Measurements from ENCODE around the gene PCDHGB4. TPM values are rescaled to one million over a fixed set of nuclear protein-coding genes. Genes with fewer than 3 reads are reported as not detected.

The PCDHGB4 gene
- total and polyA plus RNA-seq, 10 of the 15 experiments (the other 5 are each of a cell fraction or from before 2014, with no cell fraction given), result 0.02 to 0.20 (median 0.04) TPM; not detected in 4

DNA sequence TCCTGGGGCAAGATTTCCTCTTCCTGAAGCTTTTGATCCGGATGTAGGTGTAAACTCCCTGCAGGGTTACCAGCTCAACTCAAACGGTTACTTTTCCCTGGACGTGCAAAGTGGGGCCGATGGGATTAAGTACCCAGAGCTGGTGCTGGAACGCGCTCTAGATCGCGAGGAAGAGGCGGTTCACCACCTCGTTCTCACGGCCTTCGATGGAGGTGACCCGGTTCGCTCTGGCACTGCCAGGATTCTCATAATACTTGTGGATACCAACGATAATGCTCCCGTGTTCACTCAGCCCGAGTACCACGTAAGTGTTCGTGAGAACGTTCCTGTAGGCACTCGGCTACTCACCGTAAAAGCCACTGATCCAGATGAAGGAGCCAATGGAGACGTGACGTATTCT lies 31.9 kb upstream of the PCDHGB4 start:
- RAD21 ChIA-PET (ENCODE audit: unreplicated experiment), result interaction anchor here (1.4 kb wide), 1 partner anchor 58 kb away, joined by 5 read pairs; the partner anchor contains the start of gene PCDHGA10
- Histone ChIP-seq H3K27ac (ENCODE audit: control insufficient read depth, insufficient read depth) (no peak overlapping the region), H3K4me1 (ENCODE audit: control insufficient read depth, insufficient read depth, low read length) (no peaks in the 10 kb centered on the region), H3K9ac (ENCODE audit: control insufficient read depth, insufficient read depth, low read length) (no peak overlapping the region), H3K4me3 (no peak overlapping the region), H4K20me1 (ENCODE audit: control insufficient read depth, insufficient read depth) (no peaks in the 10 kb centered on the region), H2AFZ (ENCODE audit: control insufficient read depth, low read depth, low read length) (no peak overlapping the region), H3K79me2 (ENCODE audit: control insufficient read depth, insufficient read depth, low read length) (no peaks in the 10 kb centered on the region), H3K9me3 (replicated peaks; ENCODE audit: control insufficient read depth, insufficient read depth, low read length) (peaks cover 3% of the 10 kb centered on the region; the same call in 2 of the 3 replicates), H3K36me3 (ENCODE audit: control insufficient read depth in 2 of 2, insufficient read depth in 2 of 2, low read length in 1 of 2) (no peaks in the 10 kb centered on the region), H3K27me3 (replicated peaks in 1 of 2; ENCODE audit: control insufficient read depth in 2 of 2, insufficient read depth in 2 of 2, low read length in 1 of 2) (no peaks in the 10 kb centered on the region), H3K4me2 (ENCODE audit: control insufficient read depth, insufficient read depth) (no peak overlapping the region)
- no TSS peak for BruUV-seq (replicated peaks)
- WGBS (ENCODE audit: insufficient coverage, insufficient replicate concordance, low lambda C conversion rate, missing lambda C conversion rate), result 82% methylated on average over 24 of the region's 24 CpGs
- CTCF ChIA-PET, result interaction anchor here (1.1 to 1.5 kb wide), 4 partner anchors 9 to 212 kb away, joined by 3 to 6 read pairs (median 4); partner anchors contain the start of gene PCDHGB3
- intact Hi-C loops (cut with micrococcal nuclease; ENCODE audit: unreplicated experiment), result no loop called here
- TF ChIP-seq, protein P1, sequence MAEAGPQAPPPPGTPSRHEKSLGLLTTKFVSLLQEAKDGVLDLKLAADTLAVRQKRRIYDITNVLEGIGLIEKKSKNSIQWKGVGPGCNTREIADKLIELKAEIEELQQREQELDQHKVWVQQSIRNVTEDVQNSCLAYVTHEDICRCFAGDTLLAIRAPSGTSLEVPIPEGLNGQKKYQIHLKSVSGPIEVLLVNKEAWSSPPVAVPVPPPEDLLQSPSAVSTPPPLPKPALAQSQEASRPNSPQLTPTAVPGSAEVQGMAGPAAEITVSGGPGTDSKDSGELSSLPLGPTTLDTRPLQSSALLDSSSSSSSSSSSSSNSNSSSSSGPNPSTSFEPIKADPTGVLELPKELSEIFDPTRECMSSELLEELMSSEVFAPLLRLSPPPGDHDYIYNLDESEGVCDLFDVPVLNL (IDR thresholded peaks at IDR 0.05; ENCODE audit: low read depth, low read length), result no peak
- TF ChIP-seq, protein P2, sequence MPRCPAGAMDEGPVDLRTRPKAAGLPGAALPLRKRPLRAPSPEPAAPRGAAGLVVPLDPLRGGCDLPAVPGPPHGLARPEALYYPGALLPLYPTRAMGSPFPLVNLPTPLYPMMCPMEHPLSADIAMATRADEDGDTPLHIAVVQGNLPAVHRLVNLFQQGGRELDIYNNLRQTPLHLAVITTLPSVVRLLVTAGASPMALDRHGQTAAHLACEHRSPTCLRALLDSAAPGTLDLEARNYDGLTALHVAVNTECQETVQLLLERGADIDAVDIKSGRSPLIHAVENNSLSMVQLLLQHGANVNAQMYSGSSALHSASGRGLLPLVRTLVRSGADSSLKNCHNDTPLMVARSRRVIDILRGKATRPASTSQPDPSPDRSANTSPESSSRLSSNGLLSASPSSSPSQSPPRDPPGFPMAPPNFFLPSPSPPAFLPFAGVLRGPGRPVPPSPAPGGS (IDR thresholded peaks at IDR 0.05; ENCODE audit: borderline replicate concordance, insufficient read depth, low read depth, low read length, poor library complexity, severe bottlenecking), result no peak
- no peak for TF ChIP-seq TCF12 (IDR thresholded peaks at IDR 0.05; ENCODE audit: low read depth, low read length)
- TF ChIP-seq, protein P3, sequence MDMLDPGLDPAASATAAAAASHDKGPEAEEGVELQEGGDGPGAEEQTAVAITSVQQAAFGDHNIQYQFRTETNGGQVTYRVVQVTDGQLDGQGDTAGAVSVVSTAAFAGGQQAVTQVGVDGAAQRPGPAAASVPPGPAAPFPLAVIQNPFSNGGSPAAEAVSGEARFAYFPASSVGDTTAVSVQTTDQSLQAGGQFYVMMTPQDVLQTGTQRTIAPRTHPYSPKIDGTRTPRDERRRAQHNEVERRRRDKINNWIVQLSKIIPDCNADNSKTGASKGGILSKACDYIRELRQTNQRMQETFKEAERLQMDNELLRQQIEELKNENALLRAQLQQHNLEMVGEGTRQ (IDR thresholded peaks at IDR 0.05; ENCODE audit: borderline replicate concordance, low read depth, low read length), result no peak
- no peak for TF ChIP-seq ZNF217 (IDR thresholded peaks at IDR 0.05)
- FAIRE-seq (no peak), ATAC-seq (no peak), DNase-seq (ENCODE audit: low read depth, low spot score) (no peak)
- POLR2A ChIA-PET, result no interaction called here
- in situ Hi-C loops (cut with MboI), result no loop called here
- SMC1A ChIA-PET (ENCODE audit: uncharacterized antibody, unreplicated experiment), result no interaction called here

Measured in GM12878 (cell line).